SU-DHL-6 (cell line): ENCODE results near the gene PIAS2.
"Not testable (repeated sequence)": the region's sequence is repeated elsewhere in the genome, so short reads cannot be mapped to it uniquely, and the experiment has no call there.

Experiments used
- CTCF ChIP-seq: fragments of 200-600 bp; sonication (generic); IDR thresholded peaks from one replicate; pipeline ENCODE4 v1.5.1; 2017; ENCODE audit warnings: antibody characterized with exemption, mild to moderate bottlenecking, low read length, moderate library complexity; ENCODE audit not compliant: insufficient read depth, poor library complexity, severe bottlenecking
- EZH2phosphoT487 ChIP-seq: fragments of 200-600 bp; sonication (generic), shearing (Covaris generic); conservative IDR thresholded peaks from 2 replicates; pipeline ENCODE4 v1.6.1; 2018; ENCODE audit warnings: mild to moderate bottlenecking, antibody characterized with exemption, low read length, moderate library complexity, mixed read lengths

GRCh38 chr18:46832422-46832821 is 84.9 kb downstream of the PIAS2 start:
- TF ChIP-seq CTCF, EZH2phosphoT487: not testable (repeated sequence)
